Measurements from ENCODE around the gene EFCAB12. TPM values are rescaled to one million over a fixed set of nuclear protein-coding genes. Genes with fewer than 3 reads are reported as not detected.
"Not testable (repeated sequence)": the region's sequence is repeated elsewhere in the genome, so short reads cannot be mapped to it uniquely, and the experiment has no call there.

The EFCAB12 gene
- polyA plus RNA-seq, 3 donors: 0.45 to 1.1 (median 0.56) TPM

DNA sequence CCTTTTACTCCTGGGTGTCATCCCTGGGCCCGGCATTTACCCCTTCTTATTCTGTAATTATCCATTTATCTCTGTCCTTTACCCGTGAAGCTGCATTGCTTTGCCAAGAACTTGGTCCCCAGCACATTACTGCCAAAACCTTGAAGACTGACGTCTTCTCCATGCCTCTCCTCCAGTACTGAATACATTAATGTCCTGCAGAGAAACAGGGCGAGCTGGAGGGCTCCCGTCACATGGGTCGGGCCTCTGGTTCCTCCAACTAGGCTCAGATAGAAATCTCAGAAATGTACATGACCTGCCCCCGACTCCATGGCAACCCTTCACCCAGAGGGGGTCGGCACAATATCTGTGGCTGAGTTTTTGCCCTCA is 445 bp downstream of the EFCAB12 start:
- 7 to 15% (median 9%) methylated on average over 8 of the region's 8 CpGs for WGBS, 3 donors
- no peak overlapping the region for H3K27ac ChIP-seq (ENCODE audit: low read depth, low read length)

DNA sequence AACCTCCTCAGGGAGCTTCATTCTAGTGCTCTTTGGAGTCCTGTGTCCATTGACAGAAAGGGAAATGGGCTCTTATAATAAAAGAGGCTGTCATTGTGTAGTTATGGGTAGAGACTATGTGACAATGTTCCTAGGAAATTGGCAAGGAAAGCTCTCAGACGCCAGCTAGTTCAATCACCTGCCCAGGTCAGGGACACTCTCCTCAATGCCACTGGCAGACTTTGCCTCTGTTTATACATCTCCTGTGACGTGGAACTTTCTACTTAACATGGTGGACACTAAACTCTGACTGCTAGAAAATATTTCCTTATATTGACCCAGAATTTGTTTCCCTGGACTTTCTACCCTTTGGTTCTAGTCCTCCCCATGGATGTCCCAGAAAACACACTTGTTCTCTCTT is 2.8 kb downstream of the EFCAB12 start:
- WGBS, 3 donors: 62 to 88% (median 88%) methylated on average over 2 of the region's 2 CpGs
- H3K27ac ChIP-seq (ENCODE audit: low read depth, low read length): no peak overlapping the region

DNA sequence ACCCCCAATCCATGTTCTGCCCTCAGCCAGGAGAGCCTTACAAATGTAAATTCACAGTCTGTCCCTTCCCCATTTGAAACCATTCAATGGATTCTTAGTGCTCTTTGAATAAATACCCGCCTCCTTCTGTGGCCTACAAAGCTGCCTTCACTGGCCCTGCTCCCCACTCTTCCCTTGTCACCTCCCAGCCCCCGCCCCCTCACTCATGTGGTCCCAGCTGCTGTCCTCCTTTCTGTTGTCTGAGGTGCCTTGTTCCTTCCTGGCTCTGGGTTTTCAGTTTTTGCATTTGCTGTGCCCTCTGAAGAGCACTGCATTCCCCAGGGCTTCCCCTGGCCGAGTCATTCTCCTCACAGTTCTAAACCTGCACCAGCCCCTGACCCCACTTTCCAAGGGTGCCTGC is 3.2 kb downstream of the EFCAB12 start:
- H3K27ac ChIP-seq (ENCODE audit: low read depth, low read length): no peak overlapping the region
- 79 to 94% (median 88%) methylated on average over 3 of the region's 3 CpGs for WGBS, 3 donors

DNA sequence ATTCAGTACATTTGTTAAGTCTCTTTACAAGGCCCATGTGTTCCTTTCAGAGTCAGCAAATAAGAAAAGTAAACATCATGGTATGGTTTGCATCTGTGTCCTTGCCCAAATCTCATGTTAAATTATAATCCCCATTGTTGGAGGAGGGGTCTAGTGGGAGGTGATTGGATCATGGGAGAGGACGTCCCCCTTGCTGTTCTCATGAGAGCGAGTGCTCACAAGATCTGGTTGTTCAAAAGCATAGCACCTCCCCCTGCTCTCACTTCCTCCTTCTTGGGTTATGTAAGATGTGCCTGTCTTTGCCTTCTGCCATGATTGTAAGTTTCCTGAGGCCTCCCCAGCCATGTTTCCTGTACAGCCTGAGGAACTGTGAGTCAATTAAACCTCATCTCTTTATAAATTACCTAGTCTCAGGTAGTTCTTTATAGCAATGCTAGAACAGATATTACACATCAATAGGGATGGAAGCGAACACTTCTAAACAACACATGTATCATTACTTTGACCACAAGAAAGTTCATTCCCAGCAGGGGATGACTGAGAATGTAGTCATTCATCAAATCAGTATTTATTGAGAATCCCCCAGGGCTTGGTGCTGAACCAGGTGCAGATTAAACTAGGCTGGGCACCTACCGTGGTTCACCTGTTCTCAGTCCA is 4.1 kb downstream of the EFCAB12 start:
- 68 to 75% (median 68%) methylated on average over 4 of the region's 4 CpGs for WGBS, 3 donors
- H3K27ac ChIP-seq (ENCODE audit: low read depth, low read length): no peak overlapping the region

DNA sequence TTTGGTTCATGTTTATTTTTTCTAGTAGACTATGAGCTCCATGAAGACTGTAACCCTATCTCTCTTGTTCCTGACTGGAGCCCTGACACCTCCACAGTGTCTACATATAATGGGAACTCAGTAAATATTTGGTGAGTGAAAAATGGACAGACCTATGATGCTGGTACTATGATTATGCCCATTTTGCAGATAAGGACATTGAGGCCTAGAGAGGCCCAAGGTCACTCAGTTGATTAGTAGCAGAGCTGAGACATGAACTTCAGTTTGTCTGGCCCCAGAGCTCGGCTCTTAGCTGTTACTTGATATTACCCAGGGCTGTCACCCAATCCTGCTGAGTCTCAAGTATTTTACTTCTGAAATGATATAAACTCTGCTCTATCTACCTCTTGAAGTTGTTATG is 5.5 kb downstream of the EFCAB12 start:
- WGBS, 3 donors: 88 to 93% (median 90%) methylated on average over 1 of the region's 1 CpG
- H3K27ac ChIP-seq (ENCODE audit: low read depth, low read length): no peak overlapping the region

DNA sequence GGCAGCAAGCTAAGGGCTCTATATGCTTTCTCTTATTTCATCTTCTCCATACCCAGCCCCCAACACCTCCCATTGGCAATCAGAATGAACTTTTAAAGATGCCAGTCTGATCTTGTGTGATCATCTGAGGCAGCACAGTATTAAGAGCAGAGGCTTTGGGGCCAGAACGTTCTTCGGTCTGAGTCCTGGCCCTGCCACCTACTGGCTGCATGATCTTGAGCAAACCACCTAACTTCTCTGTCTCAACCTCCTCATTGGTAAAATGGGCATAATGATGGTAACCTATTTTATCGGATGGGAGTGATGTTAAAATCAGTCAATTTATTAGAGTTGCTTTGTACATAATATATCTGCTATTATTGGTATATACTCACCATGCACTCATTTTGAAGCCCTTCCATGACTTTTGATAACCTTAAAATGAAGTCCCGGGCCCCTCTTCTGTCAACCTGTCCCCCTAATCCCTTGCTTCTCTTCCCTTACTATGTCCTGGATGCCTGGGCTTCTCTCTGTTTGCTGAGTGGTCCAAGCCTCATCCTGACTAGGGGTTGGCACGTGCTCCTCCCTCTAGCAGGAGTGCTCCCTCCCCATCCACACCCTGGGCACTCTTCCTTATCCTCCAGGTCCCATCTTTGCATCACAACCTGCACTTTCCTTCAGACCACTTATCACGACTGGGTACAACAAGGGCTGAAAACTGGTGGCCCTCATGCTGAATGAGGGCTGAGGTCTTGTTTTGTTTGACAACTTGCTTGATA is 6.3 kb downstream of the EFCAB12 start:
- no peak overlapping the region for H3K27ac ChIP-seq (ENCODE audit: low read depth, low read length)
- WGBS, 3 donors: 77 to 81% (median 79%) methylated on average over 6 of the region's 6 CpGs

DNA sequence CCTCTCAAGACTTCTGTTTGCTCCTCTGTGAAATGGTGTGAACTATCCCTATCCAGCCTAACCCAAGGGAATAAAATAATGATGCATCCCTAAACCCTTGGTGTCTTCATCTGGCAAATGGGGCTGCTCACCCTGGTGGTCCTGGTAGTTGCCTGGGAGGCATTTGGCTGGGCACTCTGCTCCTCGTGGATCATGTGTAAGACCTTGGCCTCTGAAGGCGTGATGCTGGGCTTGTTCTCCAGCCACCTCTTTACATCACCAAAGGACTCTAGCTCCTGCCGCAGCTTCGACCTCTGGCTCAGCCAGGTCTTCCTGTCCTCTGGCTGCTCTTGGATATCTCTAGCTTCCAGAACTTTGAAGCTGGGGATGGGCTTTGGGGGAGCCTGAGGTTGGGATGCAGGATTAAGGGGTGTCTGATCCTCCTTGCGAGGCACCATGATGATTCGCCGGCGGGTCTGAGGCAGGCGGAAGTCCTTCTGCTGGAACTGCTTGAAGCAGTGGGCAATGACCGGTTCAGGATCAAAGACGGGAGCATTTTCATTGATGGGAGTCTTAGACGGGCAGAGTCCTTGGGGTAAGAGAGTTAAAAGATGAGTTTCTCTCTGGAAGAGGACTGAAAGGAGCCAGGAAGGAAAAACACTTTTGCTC is 7.1 kb downstream of the EFCAB12 start:
- WGBS, 3 donors: 94 to 95% (median 95%) methylated on average over 12 of the region's 12 CpGs
- no peak overlapping the region for H3K27ac ChIP-seq (ENCODE audit: low read depth, low read length)

DNA sequence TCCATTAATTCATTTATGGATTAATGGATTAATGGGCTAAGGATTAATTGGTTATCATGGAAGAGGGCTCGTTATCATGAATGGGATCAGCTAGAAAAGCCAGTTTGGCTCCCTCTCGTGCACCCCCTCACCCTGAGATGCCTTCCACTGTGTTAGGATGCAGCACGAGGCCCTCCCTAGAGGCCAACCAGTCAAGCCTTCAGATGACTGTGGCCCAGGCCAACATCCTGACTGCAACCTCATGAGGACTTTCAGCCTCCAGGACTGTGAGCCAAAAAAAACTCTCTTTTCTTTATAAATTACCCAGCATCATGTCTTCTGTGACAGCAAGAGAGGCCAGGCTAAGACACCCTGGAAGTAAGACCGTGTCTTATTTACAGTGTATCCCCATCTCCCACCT is 9.0 kb downstream of the EFCAB12 start:
- WGBS, 3 donors: 77 to 86% (median 81%) methylated on average over 4 of the region's 4 CpGs
- no peak overlapping the region for H3K27ac ChIP-seq (ENCODE audit: low read depth, low read length)

DNA sequence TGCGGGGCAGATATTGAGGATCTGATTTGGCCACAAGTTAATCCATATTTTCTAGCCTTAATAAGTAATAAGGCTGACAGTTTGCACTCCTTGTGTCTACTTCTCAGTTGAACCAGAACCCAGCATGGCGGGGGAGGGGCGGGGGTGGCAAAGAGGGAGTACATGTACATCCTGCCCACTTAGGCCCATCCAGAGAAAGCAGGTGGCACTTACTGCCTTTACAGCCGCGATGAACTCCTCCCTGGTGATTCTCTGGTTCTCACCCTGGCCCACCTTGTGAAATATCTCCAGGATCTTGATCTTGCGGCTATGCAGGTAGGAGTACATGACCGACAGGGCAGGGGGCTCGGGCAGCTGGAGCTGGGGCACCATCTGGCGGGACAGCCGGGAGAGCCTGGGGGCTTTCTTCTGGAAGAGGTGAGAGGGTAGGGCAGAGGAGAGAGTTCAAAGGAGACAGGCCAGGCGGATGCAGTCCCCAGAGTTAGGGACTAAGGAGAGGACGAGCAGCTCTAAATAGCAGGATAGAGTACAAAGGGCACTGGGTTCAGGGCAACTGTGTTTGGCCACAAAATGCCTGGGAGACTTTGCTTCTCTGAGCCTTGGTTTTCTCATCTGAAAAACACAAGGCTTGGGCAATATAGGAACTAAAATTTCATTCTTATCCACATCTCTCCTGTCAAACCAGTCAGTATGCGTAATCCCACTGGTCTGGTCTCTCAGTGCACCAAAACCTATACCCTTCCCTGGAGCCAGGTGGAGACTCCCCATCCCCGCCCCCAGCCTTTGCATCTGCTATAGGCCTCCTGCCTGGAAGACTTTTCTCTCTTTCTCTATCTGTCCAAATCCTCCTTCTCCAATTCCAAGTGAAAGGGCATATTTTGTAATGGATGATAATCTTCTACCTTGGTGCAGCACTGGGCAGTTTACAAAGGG is 10.1 kb downstream of the EFCAB12 start:
- 82 to 89% (median 87%) methylated on average over 14 of the region's 14 CpGs for WGBS, 3 donors
- H3K27ac ChIP-seq (ENCODE audit: low read depth, low read length): no peak overlapping the region

DNA sequence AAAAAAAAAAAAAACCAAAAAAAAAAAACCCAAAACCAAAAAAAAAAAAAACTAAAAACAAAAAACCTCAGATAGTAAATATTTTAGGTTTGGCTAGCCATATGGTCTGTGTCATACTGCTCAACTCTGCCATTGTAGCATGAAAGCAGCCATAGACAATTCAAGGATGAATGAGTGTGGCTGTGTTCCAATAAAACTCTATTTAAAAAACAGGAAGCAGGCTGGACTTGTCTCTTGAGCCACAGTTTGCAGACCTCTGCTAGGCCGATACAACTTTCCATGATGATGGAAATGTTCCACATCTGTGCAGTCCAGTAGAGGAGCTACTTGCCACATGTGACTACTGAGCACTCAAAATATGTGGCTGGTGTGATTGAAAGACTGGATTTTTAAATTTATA is 11.1 kb downstream of the EFCAB12 start:
- no peak overlapping the region for H3K27ac ChIP-seq (ENCODE audit: low read depth, low read length)
- WGBS, 3 donors: 47 to 69% (median 50%) methylated on average over 1 of the region's 1 CpG

DNA sequence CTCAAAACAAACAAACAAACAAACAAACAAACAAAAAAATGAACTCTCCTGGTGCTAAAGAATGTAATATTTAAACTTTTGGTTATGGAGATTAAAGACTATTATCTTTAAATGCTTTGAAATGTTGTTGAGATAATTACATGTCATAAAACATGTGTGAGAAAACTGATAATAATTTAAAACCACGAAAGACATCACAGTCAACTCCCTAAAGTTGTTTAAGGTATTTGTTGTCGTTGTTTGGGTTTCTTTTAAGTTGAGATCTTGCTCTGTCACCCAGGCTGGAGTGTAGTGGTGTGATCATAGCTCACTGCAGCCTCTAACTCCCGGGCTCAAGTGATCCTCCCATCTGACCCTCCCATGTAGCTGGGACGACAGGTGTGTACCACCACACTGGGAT is 12.0 kb downstream of the EFCAB12 start:
- H3K27ac ChIP-seq (ENCODE audit: low read depth, low read length): no peak overlapping the region
- WGBS, 3 donors: 88 to 93% (median 90%) methylated on average over 4 of the region's 4 CpGs

DNA sequence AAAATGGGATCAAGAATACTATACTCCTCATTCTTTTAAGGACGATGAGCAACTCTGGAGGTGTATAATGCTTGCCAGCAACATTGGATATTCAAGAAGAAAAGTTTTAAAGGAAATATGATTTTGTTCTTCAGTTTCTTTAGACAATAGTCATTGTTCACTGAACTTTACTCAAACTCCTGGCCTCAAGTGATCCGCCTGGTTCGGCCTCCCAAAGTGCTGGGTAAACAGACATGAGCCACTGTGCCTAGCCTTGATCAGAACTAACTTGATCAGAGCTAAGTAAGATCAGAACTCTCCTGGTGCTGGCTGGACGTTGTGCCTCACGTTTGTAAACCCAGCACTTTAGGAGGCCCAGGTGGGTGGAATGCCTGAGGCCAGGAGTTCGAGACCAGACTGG is 12.6 kb downstream of the EFCAB12 start:
- no peak overlapping the region for H3K27ac ChIP-seq (ENCODE audit: low read depth, low read length)
- 81 to 86% (median 84%) methylated on average over 6 of the region's 6 CpGs for WGBS, 3 donors

DNA sequence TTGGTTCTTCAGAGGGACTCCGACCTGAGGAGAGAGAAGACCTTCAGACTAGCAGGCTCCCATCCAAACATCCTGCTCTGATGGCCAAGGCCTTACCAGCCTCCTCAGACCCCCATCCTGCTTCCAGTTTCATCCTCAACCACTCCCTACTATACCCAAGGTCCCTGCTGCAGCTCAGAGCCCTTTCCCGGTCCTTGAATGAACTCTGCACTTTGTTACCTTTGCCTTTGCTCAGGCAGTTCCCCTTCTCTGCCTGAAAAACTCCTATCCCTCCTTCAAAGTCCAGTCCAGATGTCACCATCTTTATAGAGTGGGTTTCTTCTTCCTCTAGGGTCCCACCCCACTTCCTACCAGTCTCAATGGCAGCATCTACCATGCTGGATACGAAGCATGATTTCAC is 13.1 kb downstream of the EFCAB12 start:
- WGBS, 3 donors: 90 to 93% (median 92%) methylated on average over 3 of the region's 3 CpGs
- no peak overlapping the region for H3K27ac ChIP-seq (ENCODE audit: low read depth, low read length)

DNA sequence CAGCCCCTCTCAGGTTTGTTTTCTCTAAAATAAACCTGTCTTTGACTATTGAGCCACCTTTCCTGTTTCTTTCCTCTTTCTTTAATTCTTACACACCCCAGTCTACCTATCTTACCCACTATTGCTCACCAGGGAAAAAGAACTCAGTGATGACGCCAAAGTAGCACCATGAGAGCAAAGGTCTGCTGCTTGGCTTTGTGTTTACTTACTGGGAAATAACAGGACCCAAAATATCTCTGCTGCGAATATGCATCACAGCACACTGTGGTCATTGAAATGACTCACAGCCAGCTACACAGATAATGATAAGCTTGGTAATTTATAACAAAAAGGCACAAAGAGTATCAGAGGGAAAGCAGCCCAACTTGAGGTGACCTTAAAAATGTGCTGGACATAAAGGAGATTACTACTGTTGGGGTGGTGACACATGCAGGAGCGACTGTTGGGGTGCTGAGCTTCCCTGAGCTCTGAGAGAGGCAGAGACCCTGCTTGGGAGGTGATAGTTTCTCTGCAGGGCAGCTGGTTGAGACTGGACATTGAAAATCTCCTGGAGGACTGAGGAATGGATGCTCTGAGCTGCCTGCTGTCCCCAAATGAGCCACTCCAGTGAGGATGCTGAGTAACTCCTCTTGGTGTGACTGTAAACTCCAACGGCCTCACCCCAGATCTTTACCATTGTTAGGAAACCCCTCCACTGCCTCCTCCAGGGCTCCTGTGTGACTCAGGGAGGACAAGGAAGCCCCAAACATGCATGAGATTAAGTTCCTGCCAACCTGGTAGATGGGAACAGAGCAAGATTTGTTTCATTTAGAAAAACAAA is 14.5 kb downstream of the EFCAB12 start:
- WGBS, 3 donors: 70 to 80% (median 80%) methylated on average over 4 of the region's 4 CpGs
- no peak overlapping the region for H3K27ac ChIP-seq (ENCODE audit: low read depth, low read length)

DNA sequence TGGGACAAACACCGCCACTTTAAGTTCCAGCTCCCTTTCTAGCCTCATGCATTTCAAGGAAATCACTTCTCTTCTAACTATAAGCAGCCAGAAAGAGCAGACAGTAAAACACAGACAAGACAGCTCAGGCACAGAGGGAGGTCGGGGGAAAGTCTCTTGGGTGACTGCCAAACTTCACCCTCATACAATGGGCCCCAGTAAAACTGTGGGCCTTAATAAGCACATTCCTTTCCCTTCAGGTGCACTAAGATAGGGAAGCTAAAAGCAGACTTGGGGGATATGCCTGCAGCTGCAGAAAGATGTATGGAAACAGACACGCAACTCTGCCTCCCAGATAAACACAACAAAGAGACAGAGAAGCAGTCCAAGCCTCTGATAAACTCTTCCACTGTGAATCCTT is 15.2 kb downstream of the EFCAB12 start:
- 60 to 71% (median 60%) methylated on average over 3 of the region's 3 CpGs for WGBS, 3 donors
- not testable (repeated sequence) for H3K27ac ChIP-seq (ENCODE audit: low read depth, low read length)

DNA sequence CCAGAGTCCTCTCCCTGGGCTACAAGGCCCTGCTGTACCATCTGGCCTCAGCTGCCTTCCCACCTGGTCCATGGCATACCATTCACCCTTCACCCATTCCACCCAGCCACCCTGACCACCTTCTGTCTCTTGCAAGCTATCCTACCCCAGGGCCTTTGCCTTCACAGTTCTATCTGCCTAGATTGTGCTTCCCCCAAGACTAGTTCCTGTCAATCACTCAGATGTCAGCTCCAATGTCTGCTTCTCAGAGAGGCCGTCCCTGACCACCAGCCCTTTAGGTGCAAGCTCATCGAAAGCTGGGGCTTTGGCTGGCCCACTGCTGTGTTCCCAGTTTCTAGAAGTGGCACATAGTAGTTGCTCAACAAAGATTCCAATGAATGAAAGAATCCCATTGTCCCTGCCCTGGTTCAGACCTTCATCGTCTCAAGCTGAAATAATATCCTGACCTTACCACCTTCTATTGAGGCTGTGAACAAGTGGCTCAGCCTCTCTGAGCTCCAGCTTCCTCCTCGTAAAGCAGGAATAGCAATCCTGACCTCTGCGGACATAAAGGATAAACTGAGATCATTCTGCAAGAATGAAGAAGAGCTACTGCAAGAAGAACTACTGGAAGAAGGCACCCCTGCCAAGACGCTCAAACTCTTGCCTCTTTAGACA is 15.8 kb downstream of the EFCAB12 start:
- 75 to 82% (median 77%) methylated on average over 6 of the region's 6 CpGs for WGBS, 3 donors
- no peak overlapping the region for H3K27ac ChIP-seq (ENCODE audit: low read depth, low read length)

DNA sequence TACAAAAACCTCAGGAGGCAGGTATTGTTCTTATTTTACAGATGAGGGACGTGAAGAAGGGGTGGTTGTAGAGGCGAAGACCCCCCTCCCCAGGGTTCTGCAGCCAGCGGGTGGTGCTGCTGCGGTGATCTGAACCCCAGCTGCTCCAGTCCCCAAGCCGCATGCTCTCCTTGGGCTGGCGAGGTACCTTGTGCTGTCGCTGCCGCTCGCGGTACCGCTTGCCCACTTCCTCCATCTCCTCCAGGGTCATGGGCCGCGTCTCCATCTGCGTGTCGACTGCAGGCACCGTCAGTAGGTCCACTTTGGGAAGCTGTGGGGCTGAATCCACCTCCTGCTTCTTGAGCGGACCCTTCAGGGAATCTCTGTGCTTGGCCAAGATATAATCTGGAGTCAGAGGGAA is 17.5 kb downstream of the EFCAB12 start:
- H3K27ac ChIP-seq (ENCODE audit: low read depth, low read length): no peak overlapping the region
- WGBS, 3 donors: 86 to 90% (median 89%) methylated on average over 17 of the region's 17 CpGs
